DOHH2 (cell line): ENCODE data around the gene DHRS7B.

Experiments used
- H3F3A ChIP-seq: fragments of 200-600 bp; sonication (generic), shearing (Covaris generic); 2 replicates; pipeline ENCODE4 v1.6.0; 2016; ENCODE audit warnings: antibody characterized with exemption, mild to moderate bottlenecking; ENCODE audit not compliant: control insufficient read depth, insufficient read depth
- H3K27ac ChIP-seq: fragments of 200-600 bp; sonication (generic); 2 replicates; pipeline ENCODE4 v1.5.1; 2014; ENCODE audit warnings: low read depth, mild to moderate bottlenecking, low read length, moderate library complexity
- H3K27me3 ChIP-seq: fragments of 200-600 bp; sonication (generic); 2 replicates; pipeline ENCODE4 v1.6.1; 2014; ENCODE audit warnings: mild to moderate bottlenecking, low read length, mixed read lengths; ENCODE audit not compliant: control insufficient read depth
- H3K36me3 ChIP-seq: fragments of 200-600 bp; sonication (generic); 2 replicates; pipeline ENCODE4 v1.6.1; 2014; ENCODE audit warnings: mild to moderate bottlenecking, low read length, moderate library complexity, mixed read lengths; ENCODE audit not compliant: control insufficient read depth
- H3K4me1 ChIP-seq: fragments of 200-600 bp; sonication (generic); 2 replicates; pipeline ENCODE4 v1.6.1; 2014; ENCODE audit warnings: mild to moderate bottlenecking, low read length, mixed read lengths; ENCODE audit not compliant: control insufficient read depth
- H3K4me2 ChIP-seq: fragments of 200-600 bp; sonication (generic); 2 replicates; pipeline ENCODE4 v1.6.0; 2014; ENCODE audit warnings: mild to moderate bottlenecking, low read length, moderate library complexity
- H3K4me3 ChIP-seq: fragments of 200-600 bp; sonication (generic); 2 replicates; pipeline ENCODE4 v1.5.1; 2014; ENCODE audit warnings: mild to moderate bottlenecking, low read length, mixed read lengths
- H3K79me2 ChIP-seq: fragments of 200-600 bp; sonication (generic); 2 replicates; pipeline ENCODE4 v1.6.1; 2014; ENCODE audit warnings: mild to moderate bottlenecking, low read length, mixed read lengths; ENCODE audit not compliant: control insufficient read depth
- H3K9me2 ChIP-seq: fragments of 200-600 bp; sonication (generic); replicated peaks from 2 replicates; pipeline ENCODE4 v1.6.1; 2014; ENCODE audit warnings: mild to moderate bottlenecking, low read length, mixed read lengths; ENCODE audit not compliant: control insufficient read depth
- H3K9me3 ChIP-seq: fragments of 200-600 bp; sonication (generic); 2 replicates; pipeline ENCODE4 v1.6.1; 2014; ENCODE audit warnings: antibody characterized with exemption, low read length, mixed read lengths; ENCODE audit not compliant: control insufficient read depth, insufficient read depth
- H4K20me1 ChIP-seq: fragments of 200-600 bp; sonication (generic); 2 replicates; pipeline ENCODE4 v1.6.0; 2014; ENCODE audit warnings: low read depth, mild to moderate bottlenecking, antibody characterized with exemption, low read length, moderate library complexity; ENCODE audit not compliant: control insufficient read depth, insufficient read depth
- EZH2phosphoT487 ChIP-seq: fragments of 200-600 bp; sonication (generic); IDR thresholded peaks from 2 replicates; pipeline ENCODE4 v1.6.1; 2017; ENCODE audit warnings: borderline replicate concordance, mild to moderate bottlenecking, antibody characterized with exemption, low read length, moderate library complexity, mixed read lengths
- TF ChIP-seq, protein P1 (sequence below): fragments of 200-600 bp; sonication (generic); IDR thresholded peaks from one replicate; pipeline ENCODE4 v1.5.1; 2014; ENCODE audit warnings: antibody characterized with exemption, mild to moderate bottlenecking, low read depth, low read length; ENCODE audit not compliant: poor library complexity, severe bottlenecking

DHRS7B gene

DNA sequence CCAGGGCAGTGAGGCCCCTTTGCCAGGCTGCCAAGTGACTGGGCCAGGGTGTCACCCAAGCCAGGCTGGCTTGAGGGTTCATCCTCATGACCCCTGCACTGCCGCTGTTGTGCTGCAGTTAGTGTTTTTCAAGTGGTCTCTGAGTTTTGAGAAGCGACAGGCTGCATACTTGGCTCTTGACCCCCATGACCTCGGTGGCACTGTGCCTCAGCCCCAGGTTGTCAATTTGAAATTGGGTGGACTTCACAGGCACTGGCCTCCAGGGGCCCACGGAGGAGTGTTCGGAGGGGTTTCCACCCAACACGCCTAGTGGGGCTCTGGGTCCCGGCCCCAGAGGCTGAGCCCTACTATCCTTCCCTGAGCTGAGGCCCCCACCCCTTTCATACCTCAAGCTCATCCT, 42.7 kb downstream of the DHRS7B start:
- Histone ChIP-seq H3K4me1 (no peaks in the 10 kb centered on the region), H3K36me3 (no peaks in the 10 kb centered on the region)

DNA sequence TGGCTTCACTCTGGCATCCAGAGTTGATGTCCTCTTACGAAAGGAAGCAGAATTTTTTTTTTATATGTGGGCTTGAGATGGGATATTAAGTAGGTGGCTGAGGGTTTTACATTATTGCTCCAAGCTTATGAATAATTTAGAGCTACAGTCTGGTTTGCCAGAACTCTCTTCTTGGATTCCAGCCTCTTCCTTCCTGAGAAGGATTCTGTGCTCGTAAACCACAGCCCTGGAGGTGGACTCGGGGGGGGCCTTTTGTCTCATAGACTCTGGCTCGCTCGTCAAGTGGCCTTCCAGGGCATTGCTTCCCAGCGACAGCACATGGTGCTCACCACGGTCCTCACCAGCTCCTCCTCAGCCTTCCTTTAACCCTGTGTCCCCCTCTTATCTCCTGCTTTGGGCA, 44.0 kb downstream of the DHRS7B start:
- no peak overlapping the region for H3K27ac ChIP-seq
- no peak overlapping the region for H3K4me2 ChIP-seq
- no peaks in the 10 kb centered on the region for H4K20me1 ChIP-seq
- no peaks in the 10 kb centered on the region for H3K9me2 ChIP-seq
- no peaks in the 10 kb centered on the region for H3K27me3 ChIP-seq
- no peaks in the 10 kb centered on the region for H3F3A ChIP-seq
- TF ChIP-seq, protein P1, sequence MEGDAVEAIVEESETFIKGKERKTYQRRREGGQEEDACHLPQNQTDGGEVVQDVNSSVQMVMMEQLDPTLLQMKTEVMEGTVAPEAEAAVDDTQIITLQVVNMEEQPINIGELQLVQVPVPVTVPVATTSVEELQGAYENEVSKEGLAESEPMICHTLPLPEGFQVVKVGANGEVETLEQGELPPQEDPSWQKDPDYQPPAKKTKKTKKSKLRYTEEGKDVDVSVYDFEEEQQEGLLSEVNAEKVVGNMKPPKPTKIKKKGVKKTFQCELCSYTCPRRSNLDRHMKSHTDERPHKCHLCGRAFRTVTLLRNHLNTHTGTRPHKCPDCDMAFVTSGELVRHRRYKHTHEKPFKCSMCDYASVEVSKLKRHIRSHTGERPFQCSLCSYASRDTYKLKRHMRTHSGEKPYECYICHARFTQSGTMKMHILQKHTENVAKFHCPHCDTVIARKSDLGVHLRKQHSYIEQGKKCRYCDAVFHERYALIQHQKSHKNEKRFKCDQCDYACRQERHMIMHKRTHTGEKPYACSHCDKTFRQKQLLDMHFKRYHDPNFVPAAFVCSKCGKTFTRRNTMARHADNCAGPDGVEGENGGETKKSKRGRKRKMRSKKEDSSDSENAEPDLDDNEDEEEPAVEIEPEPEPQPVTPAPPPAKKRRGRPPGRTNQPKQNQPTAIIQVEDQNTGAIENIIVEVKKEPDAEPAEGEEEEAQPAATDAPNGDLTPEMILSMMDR, result no peak
- no peak for TF ChIP-seq EZH2phosphoT487
- no peaks in the 10 kb centered on the region for H3K9me3 ChIP-seq
- H3K4me3 ChIP-seq, result no peak overlapping the region
- no peaks in the 10 kb centered on the region for H3K79me2 ChIP-seq
- no peaks in the 10 kb centered on the region for H3K36me3 ChIP-seq
- H3K4me1 ChIP-seq, result no peaks in the 10 kb centered on the region

More for the DNA sequence above, 42.7 kb downstream of the DHRS7B start:
- no peak overlapping the region for H3K4me3 ChIP-seq
- no peaks in the 10 kb centered on the region for H3K79me2 ChIP-seq
- no peaks in the 10 kb centered on the region for H4K20me1 ChIP-seq
- H3K27me3 ChIP-seq, result no peaks in the 10 kb centered on the region
- no peaks in the 10 kb centered on the region for H3K9me2 ChIP-seq
- H3K9me3 ChIP-seq, result no peaks in the 10 kb centered on the region
- H3K4me2 ChIP-seq, result no peak overlapping the region
- H3F3A ChIP-seq, result no peaks in the 10 kb centered on the region
- H3K27ac ChIP-seq, result no peak overlapping the region
- TF ChIP-seq, protein P1, result no peak
- TF ChIP-seq EZH2phosphoT487, result no peak

DNA sequence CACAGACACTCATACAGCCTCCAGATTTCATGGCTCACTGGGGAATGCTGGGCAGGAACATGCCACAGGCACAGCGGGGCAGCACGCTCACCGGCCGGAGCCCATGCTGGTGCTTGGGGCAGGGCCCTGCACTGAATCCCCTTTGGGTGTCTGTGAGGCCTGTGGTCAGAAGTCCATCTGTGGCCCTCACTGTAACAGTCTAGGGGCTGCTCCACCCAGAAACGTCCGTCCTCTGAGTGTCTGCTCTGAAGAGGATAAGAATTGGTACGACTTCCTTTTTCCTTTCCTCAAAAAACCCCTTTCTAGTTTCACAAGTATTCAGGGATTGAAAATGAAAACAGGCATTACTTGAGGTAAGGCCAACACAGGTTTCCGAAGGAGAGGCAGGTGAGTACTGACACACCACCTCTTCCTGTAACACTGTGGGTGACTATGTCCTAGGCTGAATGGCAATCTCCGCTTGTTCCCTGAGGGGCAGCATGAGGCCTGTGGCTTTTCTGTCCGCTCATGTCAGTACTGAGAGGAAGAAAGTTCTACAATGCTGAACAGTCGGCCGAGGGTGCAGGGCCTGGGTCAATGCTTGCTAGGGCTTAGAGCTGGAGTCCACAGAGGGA, 44.7 kb downstream of the DHRS7B start:
- Histone ChIP-seq H3K4me2 (no peak overlapping the region), H3K27ac (no peak overlapping the region), H4K20me1 (no peaks in the 10 kb centered on the region), H3K36me3 (no peaks in the 10 kb centered on the region), H3K4me3 (no peak overlapping the region), H3K9me2 (no peaks in the 10 kb centered on the region), H3K79me2 (no peaks in the 10 kb centered on the region), H3F3A (no peaks in the 10 kb centered on the region), H3K27me3 (no peaks in the 10 kb centered on the region), H3K4me1 (no peaks in the 10 kb centered on the region), H3K9me3 (no peaks in the 10 kb centered on the region)
- TF ChIP-seq, protein P1, result no peak
- TF ChIP-seq EZH2phosphoT487, result no peak
